GM23338 (cell line): ENCODE data around the gene FURIN. TPM values are rescaled to one million over a fixed set of nuclear protein-coding genes. Genes with fewer than 3 reads are reported as not detected.

Experiments
- ATAC-seq: fragments of 200-7000 bp; cut with Tn5 transposase; 3 replicates; pipeline ENCODE4 v1.9.1; 2020
- DNase-seq: peaks from one replicate; pipeline ENCODE4 v3.0.0-alpha.2; 2015; ENCODE audit warnings: low spot score
- H2AFZ ChIP-seq: fragments of 200-600 bp; sonication (generic); 2 replicates; pipeline ENCODE4 v1.8.0; 2016; ENCODE audit warnings: antibody characterized with exemption, mild to moderate bottlenecking, moderate library complexity
- H3F3A ChIP-seq: fragments of 200-600 bp; sonication (generic); replicated peaks from 2 replicates; pipeline ENCODE4 v1.8.0; 2017; ENCODE audit warnings: antibody characterized with exemption, mixed run types, low read depth
- H3K27ac ChIP-seq: fragments of 200-600 bp; sonication (generic); 2 replicates; pipeline ENCODE4 v1.6.1; 2016; ENCODE audit warnings: low read depth
- H3K27me3 ChIP-seq: fragments of 200-600 bp; sonication (generic); 2 replicates; pipeline ENCODE4 v1.8.0; 2016; ENCODE audit warnings: mild to moderate bottlenecking, mixed run types, moderate library complexity; ENCODE audit not compliant: insufficient read depth
- H3K36me3 ChIP-seq: fragments of 200-600 bp; sonication (generic); 2 replicates; pipeline ENCODE4 v1.8.0; 2016; ENCODE audit warnings: mild to moderate bottlenecking; ENCODE audit not compliant: insufficient read depth
- H3K4me1 ChIP-seq: fragments of 200-600 bp; sonication (generic); 2 replicates; pipeline ENCODE4 v1.8.0; 2016; ENCODE audit warnings: mild to moderate bottlenecking, moderate library complexity; ENCODE audit not compliant: insufficient read depth
- H3K4me2 ChIP-seq: fragments of 200-600 bp; sonication (generic); 2 replicates; pipeline ENCODE4 v1.7.1; 2017; ENCODE audit warnings: mixed run types
- H3K4me3 ChIP-seq: fragments of 200-600 bp; sonication (generic); 2 replicates; pipeline ENCODE4 v1.6.1; 2016; ENCODE audit warnings: mixed run types
- H3K79me2 ChIP-seq: fragments of 200-600 bp; sonication (generic); replicated peaks from 2 replicates; pipeline ENCODE4 v1.8.0; 2017; ENCODE audit warnings: mild to moderate bottlenecking; ENCODE audit not compliant: insufficient read depth
- H3K9me2 ChIP-seq: fragments of 200-600 bp; sonication (generic); 2 replicates; pipeline ENCODE4 v1.8.0; 2017; ENCODE audit not compliant: insufficient read depth
- H4K20me1 ChIP-seq: fragments of 200-600 bp; sonication (generic); replicated peaks from 2 replicates; pipeline ENCODE4 v1.8.0; 2017; ENCODE audit warnings: mild to moderate bottlenecking; ENCODE audit not compliant: insufficient read depth
- H3K27ac Mint-ChIP-seq: 2 replicates; pipeline ENCODE4 v1.8.0; 2020; ENCODE audit warnings: inconsistent platforms, mild to moderate bottlenecking, moderate library complexity, mixed read lengths
- H3K27me3 Mint-ChIP-seq: 3 replicates; pipeline ENCODE4 v1.8.0; 2022; ENCODE audit warnings: low read depth, mild to moderate bottlenecking, moderate library complexity, mixed read lengths, inconsistent platforms; ENCODE audit not compliant: insufficient read depth, poor library complexity
- H3K36me3 Mint-ChIP-seq: 3 replicates; pipeline ENCODE4 v1.8.0; 2021; ENCODE audit warnings: low read depth, mild to moderate bottlenecking, inconsistent platforms, moderate library complexity, mixed read lengths
- H3K4me1 Mint-ChIP-seq: 3 replicates; pipeline ENCODE4 v1.8.0; 2020; ENCODE audit warnings: mild to moderate bottlenecking, inconsistent platforms, mixed read lengths
- H3K4me3 Mint-ChIP-seq: 3 replicates; pipeline ENCODE4 v1.8.0; 2021; ENCODE audit warnings: moderate library complexity, mild to moderate bottlenecking, inconsistent platforms, mixed read lengths
- H3K9me3 Mint-ChIP-seq: 3 replicates; pipeline ENCODE4 v1.8.0; 2020; ENCODE audit warnings: moderate library complexity, mild to moderate bottlenecking, inconsistent platforms, mixed read lengths
- ETS1 ChIP-seq: IDR thresholded peaks from 2 replicates; pipeline ENCODE4 v1.6.1; 2016; ENCODE audit warnings: antibody characterized with exemption
- EZH2phosphoT487 ChIP-seq: fragments of 200-600 bp; sonication (generic); IDR thresholded peaks from one replicate; pipeline ENCODE4 v1.8.1; 2018; ENCODE audit warnings: antibody characterized with exemption; ENCODE audit not compliant: unreplicated experiment
- JUNB ChIP-seq: IDR thresholded peaks from one replicate; pipeline ENCODE4 v1.6.1; 2016; ENCODE audit warnings: antibody characterized with exemption; ENCODE audit not compliant: unreplicated experiment
- NANOG ChIP-seq: IDR thresholded peaks from 2 replicates; pipeline ENCODE4 v1.6.1; 2016; ENCODE audit warnings: antibody characterized with exemption, borderline replicate concordance
- REST ChIP-seq: IDR thresholded peaks from one replicate; pipeline ENCODE4 v1.6.1; 2018; ENCODE audit warnings: antibody characterized with exemption; ENCODE audit not compliant: unreplicated experiment
- ZNF114 ChIP-seq: fragments of 250-450 bp; sonication (Bioruptor Pico); IDR thresholded peaks from 2 replicates; pipeline ENCODE4 v1.5.0; 2020; ENCODE audit warnings: mild to moderate bottlenecking, moderate library complexity
- ZNF331 ChIP-seq: fragments of 250-450 bp; sonication (Bioruptor Pico); IDR thresholded peaks from 2 replicates; pipeline ENCODE4 v1.5.0; 2020; ENCODE audit warnings: low read depth, mild to moderate bottlenecking, moderate library complexity
- ZNF462 ChIP-seq: fragments of 250-450 bp; sonication (Bioruptor Pico); IDR thresholded peaks from 2 replicates; pipeline ENCODE4 v1.5.0; 2020; ENCODE audit warnings: mild to moderate bottlenecking, moderate library complexity
- polyA plus RNA-seq: library from polyadenylated mRNA; unstranded; fragments of >200 nt; fragmentation: Nextera tagmentation; extraction: Ambion mirVana; gene quantifications from 2 replicates; pipeline ENCODE4 v1.2.1, GENCODE V29; 2016
- total RNA-seq: library from RNA; depleted of rRNA; stranded (reverse); fragments of >200 nt; shearing (Covaris generic); gene quantifications from 2 replicates; pipeline ENCODE4 v1.2.3, GENCODE V29; 2014

Gene FURIN
- total and polyA plus RNA-seq, 2 experiments from 2014 or later: 6.3 to 20.9 TPM

- TF ChIP-seq ZNF462 (CRISPR knock-in tag): no peak
- no peak for TF ChIP-seq ZNF114 (CRISPR knock-in tag)
- TF ChIP-seq JUNB: no peak
Observed at GRCh38 chr15:90865702-90866101, 2.7 kb upstream of the FURIN start (continued).

GRCh38 chr15:90866161-90866715, 2.1 kb upstream of the FURIN start:
- Histone ChIP-seq H3K27me3 (no peaks in the 10 kb centered on the region), H3K79me2 (no peaks in the 10 kb centered on the region), H3F3A (peaks cover 22% of the 10 kb centered on the region), H3K36me3 (no peaks in the 10 kb centered on the region), H2AFZ (peak overlapping the region; percentile 38; the same call in 1 of the 2 replicates), H3K9me2 (no peaks in the 10 kb centered on the region), H4K20me1 (no peaks in the 10 kb centered on the region), H3K27ac (no peak overlapping the region), H3K4me2 (no peak overlapping the region), H3K4me3 (no peak overlapping the region), H3K4me1 (peaks cover 32% of the 10 kb centered on the region)
- no peak for ATAC-seq
- no peaks in the 10 kb centered on the region for H3K9me3 Mint-ChIP-seq
- H3K27ac Mint-ChIP-seq: no peak overlapping the region
- no peaks in the 10 kb centered on the region; the same call in 2 of the 3 replicates for H3K36me3 Mint-ChIP-seq
- H3K27me3 Mint-ChIP-seq: peaks cover 11% of the 10 kb centered on the region
- H3K4me1 Mint-ChIP-seq: peaks cover 40% of the 10 kb centered on the region
- H3K4me3 Mint-ChIP-seq: no peak overlapping the region; the same call in 2 of the 3 replicates
- DNase-seq: no peak
- TF ChIP-seq REST (no peak), ZNF331 (no peak), EZH2phosphoT487 (no peak), ETS1 (no peak), NANOG (no peak)
